Hepatocyte (in vitro differentiated cells): ENCODE data around the gene USP2. TPM values are rescaled to one million over a fixed set of nuclear protein-coding genes. Genes with fewer than 3 reads are reported as not detected.

Experiments
- DNase-seq: peaks from one replicate; pipeline ENCODE4 v3.0.0-alpha.2; 2016; ENCODE audit warnings: low spot score
- H2AFZ ChIP-seq: fragments of 200-600 bp; sonication (generic); 2 replicates; pipeline ENCODE4 v1.6.0; 2016; ENCODE audit warnings: antibody characterized with exemption, mild to moderate bottlenecking
- H3K27ac ChIP-seq: fragments of 200-600 bp; sonication (generic); 2 replicates; pipeline ENCODE4 v1.5.1; 2016; ENCODE audit warnings: mild to moderate bottlenecking
- H3K27me3 ChIP-seq: fragments of 200-600 bp; sonication (generic); 2 replicates; pipeline ENCODE4 v1.6.1; 2016
- H3K36me3 ChIP-seq: fragments of 200-600 bp; sonication (generic); replicated peaks from 2 replicates; pipeline ENCODE4 v1.5.1; 2016; ENCODE audit warnings: low read depth; ENCODE audit not compliant: insufficient read depth
- H3K4me1 ChIP-seq: fragments of 200-600 bp; sonication (generic); 2 replicates; pipeline ENCODE4 v1.5.1; 2016; ENCODE audit warnings: mild to moderate bottlenecking, moderate library complexity; ENCODE audit not compliant: insufficient read depth
- H3K4me2 ChIP-seq: fragments of 200-600 bp; sonication (generic); 2 replicates; pipeline ENCODE4 v1.6.0; 2016
- H3K4me3 ChIP-seq: fragments of 200-600 bp; sonication (generic); 2 replicates; pipeline ENCODE4 v1.5.1; 2016; ENCODE audit warnings: mild to moderate bottlenecking
- H3K79me2 ChIP-seq: fragments of 200-600 bp; sonication (generic); 2 replicates; pipeline ENCODE4 v1.6.0; 2017; ENCODE audit warnings: mild to moderate bottlenecking
- H3K9me2 ChIP-seq: fragments of 200-600 bp; sonication (generic); replicated peaks from 2 replicates; pipeline ENCODE4 v1.6.0; 2017; ENCODE audit warnings: mild to moderate bottlenecking; ENCODE audit not compliant: insufficient read depth
- H3K9me3 ChIP-seq: fragments of 200-600 bp; sonication (generic); 2 replicates; pipeline ENCODE4 v1.5.1; 2016; ENCODE audit warnings: low read depth, mild to moderate bottlenecking
- H4K20me1 ChIP-seq: fragments of 200-600 bp; sonication (generic); 2 replicates; pipeline ENCODE4 v1.6.0; 2016; ENCODE audit warnings: mild to moderate bottlenecking; ENCODE audit not compliant: insufficient read depth, poor library complexity, severe bottlenecking
- EZH2 ChIP-seq: fragments of 200-600 bp; sonication (generic); IDR thresholded peaks from 2 replicates; pipeline ENCODE4 v1.6.1; 2016; ENCODE audit warnings: antibody characterized with exemption, mild to moderate bottlenecking, borderline replicate concordance
- EZH2phosphoT487 ChIP-seq: fragments of 200-600 bp; sonication (generic); IDR thresholded peaks from one replicate; pipeline ENCODE4 v1.6.1; 2018; ENCODE audit warnings: antibody characterized with exemption, mild to moderate bottlenecking, low read depth, moderate library complexity; ENCODE audit not compliant: unreplicated experiment, severe bottlenecking
- WGBS: methylation state at CpG from one replicate; pipeline ENCODE4 v1.1.6; 2016; ENCODE audit warnings: low lambda C conversion rate; ENCODE audit errors: missing lambda C conversion rate; 5-methylcytosine and 5-hydroxymethylcytosine counted together
- polyA plus RNA-seq: library from polyadenylated mRNA; unstranded; fragments of >200 nt; fragmentation: Nextera tagmentation; extraction: Ambion mirVana; gene quantifications from 2 replicates; pipeline ENCODE4 v1.2.1, GENCODE V29; 2016
- total RNA-seq: library from RNA; depleted of rRNA; stranded (reverse); fragments of >200 nt; gene quantifications from 2 replicates; pipeline ENCODE4 v1.2.3, GENCODE V29; 2014
- TF ChIP-seq, protein P1 (sequence below): fragments of 200-600 bp; sonication (generic); IDR thresholded peaks from 2 replicates; pipeline ENCODE4 v1.5.1; 2016; ENCODE audit warnings: antibody characterized with exemption, mild to moderate bottlenecking; ENCODE audit not compliant: poor library complexity

The USP2 gene
- total and polyA plus RNA-seq, 2 experiments from 2014 or later: 7.3 to 23.5 TPM

DNA sequence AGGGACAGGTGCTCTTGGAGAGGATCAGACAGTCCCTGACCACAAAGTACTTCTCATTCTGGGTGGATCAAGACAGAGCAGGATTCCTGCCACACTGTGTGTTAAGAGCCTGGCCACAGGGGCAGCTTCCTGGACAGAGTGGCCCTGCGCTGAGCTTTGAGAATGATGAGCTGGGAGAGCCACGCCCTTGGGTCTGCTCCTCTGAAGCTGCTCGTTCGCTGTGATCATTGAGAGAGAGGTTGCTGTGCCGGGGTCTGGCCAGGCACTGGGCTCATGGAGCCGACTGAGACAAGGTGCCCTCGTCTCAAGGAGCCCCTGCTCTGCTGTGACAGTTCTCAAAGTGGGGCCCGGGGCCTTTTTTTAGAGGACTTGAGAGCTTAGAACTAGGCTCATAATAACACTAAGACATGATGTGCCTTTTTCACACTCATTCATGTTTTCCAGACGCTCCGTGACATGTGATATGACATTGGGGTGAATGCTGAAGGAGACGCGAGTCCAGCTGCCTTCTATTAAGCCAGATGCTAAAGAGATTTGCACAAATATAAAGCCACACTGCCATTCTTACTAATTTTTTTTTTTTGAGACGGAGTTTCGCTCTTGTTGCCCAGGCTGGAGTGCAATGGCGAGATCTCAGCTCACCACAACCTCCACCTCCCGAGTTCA lies 33.4 kb downstream of the USP2 start:
- no peaks in the 10 kb centered on the region for H3K79me2 ChIP-seq
- DNase-seq: no peak

DNA sequence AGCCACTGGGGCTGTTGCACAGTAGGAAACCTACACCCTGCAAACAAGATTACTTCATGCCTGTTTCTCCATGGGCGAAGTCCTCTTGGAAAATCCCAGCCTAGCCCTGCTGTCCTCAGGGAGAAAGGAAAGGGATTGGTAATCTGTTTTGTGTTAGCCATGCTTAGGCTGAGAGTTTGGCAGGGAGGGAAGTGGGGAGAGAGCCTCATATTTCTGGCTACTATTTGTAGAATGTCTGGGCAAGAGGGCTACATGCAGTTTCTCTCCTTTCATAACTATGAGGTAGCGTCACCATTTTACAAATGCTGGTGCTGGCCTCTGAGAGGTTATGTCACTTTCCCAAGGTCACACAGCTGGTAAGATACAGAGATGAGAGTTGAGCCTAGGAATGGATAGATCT lies 34.2 kb downstream of the USP2 start:
- 86% methylated on average over 2 of the region's 2 CpGs for WGBS
- Histone ChIP-seq H3K27ac (no peak overlapping the region), H3K36me3 (no peaks in the 10 kb centered on the region), H3K79me2 (no peaks in the 10 kb centered on the region), H3K9me3 (no peaks in the 10 kb centered on the region), H3K4me1 (no peaks in the 10 kb centered on the region), H2AFZ (no peak overlapping the region), H3K9me2 (no peaks in the 10 kb centered on the region), H3K4me2 (no peak overlapping the region), H4K20me1 (no peaks in the 10 kb centered on the region), H3K27me3 (peaks cover 13% of the 10 kb centered on the region), H3K4me3 (no peak overlapping the region)
- no peak for TF ChIP-seq EZH2phosphoT487
- TF ChIP-seq, protein P1, sequence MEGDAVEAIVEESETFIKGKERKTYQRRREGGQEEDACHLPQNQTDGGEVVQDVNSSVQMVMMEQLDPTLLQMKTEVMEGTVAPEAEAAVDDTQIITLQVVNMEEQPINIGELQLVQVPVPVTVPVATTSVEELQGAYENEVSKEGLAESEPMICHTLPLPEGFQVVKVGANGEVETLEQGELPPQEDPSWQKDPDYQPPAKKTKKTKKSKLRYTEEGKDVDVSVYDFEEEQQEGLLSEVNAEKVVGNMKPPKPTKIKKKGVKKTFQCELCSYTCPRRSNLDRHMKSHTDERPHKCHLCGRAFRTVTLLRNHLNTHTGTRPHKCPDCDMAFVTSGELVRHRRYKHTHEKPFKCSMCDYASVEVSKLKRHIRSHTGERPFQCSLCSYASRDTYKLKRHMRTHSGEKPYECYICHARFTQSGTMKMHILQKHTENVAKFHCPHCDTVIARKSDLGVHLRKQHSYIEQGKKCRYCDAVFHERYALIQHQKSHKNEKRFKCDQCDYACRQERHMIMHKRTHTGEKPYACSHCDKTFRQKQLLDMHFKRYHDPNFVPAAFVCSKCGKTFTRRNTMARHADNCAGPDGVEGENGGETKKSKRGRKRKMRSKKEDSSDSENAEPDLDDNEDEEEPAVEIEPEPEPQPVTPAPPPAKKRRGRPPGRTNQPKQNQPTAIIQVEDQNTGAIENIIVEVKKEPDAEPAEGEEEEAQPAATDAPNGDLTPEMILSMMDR: no peak
- no peak for TF ChIP-seq EZH2
- no peak for DNase-seq

More for the DNA sequence above, 33.4 kb downstream of the USP2 start:
- Histone ChIP-seq H3K36me3 (no peaks in the 10 kb centered on the region), H3K4me2 (no peak overlapping the region), H4K20me1 (no peaks in the 10 kb centered on the region), H3K4me1 (peaks cover under 1% of the 10 kb centered on the region), H3K9me3 (no peaks in the 10 kb centered on the region), H3K27ac (no peak overlapping the region), H3K4me3 (no peak overlapping the region), H3K27me3 (peaks cover 7% of the 10 kb centered on the region), H2AFZ (no peak overlapping the region), H3K9me2 (no peaks in the 10 kb centered on the region)
- 69% methylated on average over 16 of the region's 16 CpGs for WGBS
- TF ChIP-seq, protein P1: no peak
- TF ChIP-seq EZH2phosphoT487 (no peak), EZH2 (no peak)

DNA sequence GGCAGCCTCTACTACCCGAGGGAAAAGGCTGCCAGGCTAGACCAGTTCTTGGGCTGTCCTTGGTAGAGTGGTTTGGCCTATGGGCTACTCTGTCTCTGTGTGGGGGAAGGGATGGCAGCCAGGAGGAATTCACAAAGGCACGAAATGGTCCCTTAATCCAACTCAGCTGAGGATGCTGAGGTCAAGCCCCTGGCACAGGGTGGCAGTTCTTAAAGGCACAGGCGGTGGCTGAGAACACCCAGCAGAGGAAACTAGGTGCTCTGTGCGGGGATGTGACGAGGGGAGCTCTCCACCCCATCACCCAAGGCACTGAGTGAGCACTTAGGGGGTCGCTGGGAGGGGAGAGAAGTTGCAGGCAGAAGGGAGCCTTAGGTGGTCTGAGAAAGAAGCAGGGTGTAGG lies 34.9 kb downstream of the USP2 start, which contains the start of gene MFRP:
TSS of gene MFRP (minus strand) at position 101 of the 400 bp plus-strand sequence. CDS start 192 bp downstream, outside the sequence.
- H3K27me3 ChIP-seq: peaks cover 13% of the 10 kb centered on the region
- H3K4me3 ChIP-seq: no peak within 1 kb of the TSS
- no peaks in the 10 kb centered on the region for H3K4me1 ChIP-seq
- no peak within 1 kb of the TSS for H3K27ac ChIP-seq
- H3K36me3 ChIP-seq: no peaks in the 10 kb centered on the region
- no peak for DNase-seq
- H3K4me2 ChIP-seq: no peak within 1 kb of the TSS
- no peaks in the 10 kb centered on the region for H3K79me2 ChIP-seq
- no peak for TF ChIP-seq EZH2
- no peak for TF ChIP-seq EZH2phosphoT487
- TF ChIP-seq, protein P1: no peak
- H2AFZ ChIP-seq: no peak within 1 kb of the TSS
- H3K9me2 ChIP-seq: no peaks in the 10 kb centered on the region
- no peaks in the 10 kb centered on the region for H3K9me3 ChIP-seq
- WGBS: 65% methylated on average over 6 of the region's 6 CpGs
- no peaks in the 10 kb centered on the region for H4K20me1 ChIP-seq
